Measurements from ENCODE around the gene ARID1B. TPM values are rescaled to one million over a fixed set of nuclear protein-coding genes. Genes with fewer than 3 reads are reported as not detected.

Gene ARID1B
- total and polyA plus RNA-seq, 2 of the 13 experiments (the other 11 are each of a cell fraction or from before 2014, with no cell fraction given) = 20.1 to 32.6 TPM

GRCh38 chr6:156777577-156778453 is 637 bp downstream of the ARID1B start:
- Histone ChIP-seq H3K4me3 (replicated peaks in 1 of 3; ENCODE audit: insufficient read depth in 1 of 3, low read depth in 2 of 3, low read length in 3 of 3) (peak overlapping the region; percentile 72 to 95 (median 93)), H3K27me3 (ENCODE audit: control insufficient read depth in 1 of 2, insufficient read depth in 2 of 2, low read length in 2 of 2) (no peaks in the 10 kb centered on the region; a peak in 1 of 5 replicates), H3K4me1 (ENCODE audit: insufficient read depth, low read length) (peaks cover 28% of the 10 kb centered on the region), H2AFZ (ENCODE audit: low read length) (no peak overlapping the region), H3K36me3 (replicated peaks in 1 of 2; ENCODE audit: control insufficient read depth in 1 of 2, insufficient read depth in 2 of 2, low read length in 2 of 2) (no peaks in the 10 kb centered on the region), H3K79me2 (ENCODE audit: insufficient read depth, low read length) (peaks cover 42% of the 10 kb centered on the region), H3K27ac (ENCODE audit: extremely low read length, insufficient read depth, low read length) (peak overlapping the region; percentile 99), H3K9me3 (ENCODE audit: low read length) (no peaks in the 10 kb centered on the region), H4K20me1 (ENCODE audit: insufficient read depth, low read length) (peaks cover 31% of the 10 kb centered on the region), H3K4me2 (ENCODE audit: low read depth, low read length) (peak overlapping the region; percentile 81), H3K9ac (ENCODE audit: insufficient read depth, low read depth, low read length) (peak overlapping the region; percentile 96)
- peak; percentile 46 for ATAC-seq
- WGBS (ENCODE audit: low lambda C conversion rate) = 3% methylated on average over 24 of the region's 113 CpGs
- intact Hi-C loops (cut with micrococcal nuclease; ENCODE audit: unreplicated experiment) = loop anchor here (1.0 to 5.0 kb wide), 3 partner anchors 57 to 216 kb away; no protein-coding TSS in a partner anchor
- FAIRE-seq = no peak
- peak; percentile 25 for DNase-seq (ENCODE audit: low spot score)
- in situ Hi-C loops (cut with HindIII; ENCODE audit: extremely low pct_ligation_motif_present, low pct_unique_long_range_greater_than_20kb) = no loop called here
- BruUV-seq (replicated peaks) = no TSS peak
- ChIA-PET POLR2A (interaction anchor here (0.6 to 1.9 kb wide), 8 partner anchors 14 to 244 kb away, joined by 3 to 10 read pairs (median 4); no protein-coding TSS in a partner anchor), CTCF (ENCODE audit: low intra/inter-chr PET ratio, low total read pairs) (no interaction called here)
- TF ChIP-seq GPN1 (CRISPR knock-in tag; IDR thresholded peaks at IDR 0.05; ENCODE audit: borderline replicate concordance) (no peak), ZNF589 (CRISPR knock-in tag; conservative IDR thresholded peaks at IDR 0.05) (peak; percentile 71; the same call in 1 of the 2 replicates), ZSCAN22 (CRISPR knock-in tag; IDR thresholded peaks at IDR 0.05) (no peak), ZC3H13 (CRISPR knock-in tag; IDR thresholded peaks at IDR 0.05) (peak; percentile 96), RAD51 (IDR thresholded peaks at IDR 0.05; ENCODE audit: borderline replicate concordance) (no peak), TCF12 (IDR thresholded peaks at IDR 0.05) (no peak), TCF12 (CRISPR knock-in tag; IDR thresholded peaks at IDR 0.05) (peak; percentile 8; the same call in 1 of the 2 replicates), CHD2 (IDR thresholded peaks at IDR 0.05; ENCODE audit: low read depth, low read length) (no peak), ZNF709 (CRISPR knock-in tag; IDR thresholded peaks at IDR 0.05) (no peak), JUNB (CRISPR knock-in tag; IDR thresholded peaks at IDR 0.05; ENCODE audit: borderline replicate concordance) (peak; percentile 55; the same call in 1 of the 2 replicates), USF2 (IDR thresholded peaks at IDR 0.05; ENCODE audit: low read depth, low read length) (no peak), USF2 (CRISPR knock-in tag; IDR thresholded peaks at IDR 0.05; ENCODE audit: borderline replicate concordance) (no peak), HDAC6 (IDR thresholded peaks at IDR 0.05; ENCODE audit: low read depth, low read length) (no peak), SOX5 (CRISPR knock-in tag; IDR thresholded peaks at IDR 0.05; ENCODE audit: borderline replicate concordance) (no peak), ZNF343 (CRISPR knock-in tag; IDR thresholded peaks at IDR 0.05) (no peak), SNAI1 (CRISPR knock-in tag; IDR thresholded peaks at IDR 0.05; ENCODE audit: borderline replicate concordance) (no peak), ZMYM4 (CRISPR knock-in tag; IDR thresholded peaks at IDR 0.05) (peak; percentile 27; the same call in 1 of the 2 replicates), TOPORS (CRISPR knock-in tag; IDR thresholded peaks at IDR 0.05) (no peak; the same call in 1 of the 2 replicates), ZBTB42 (CRISPR knock-in tag; IDR thresholded peaks at IDR 0.05) (no peak), ADNP (CRISPR knock-in tag; IDR thresholded peaks at IDR 0.05) (no peak), BRD4 (CRISPR knock-in tag; IDR thresholded peaks at IDR 0.05) (peak; percentile 57; the same call in 1 of the 2 replicates), ZNF10 (CRISPR knock-in tag; IDR thresholded peaks at IDR 0.05; ENCODE audit: borderline replicate concordance, low read depth) (no peak), ZC3H4 (CRISPR knock-in tag; IDR thresholded peaks at IDR 0.05; ENCODE audit: borderline replicate concordance) (peak; percentile 90; the same call in 1 of the 2 replicates)
- TF ChIP-seq, protein P1, sequence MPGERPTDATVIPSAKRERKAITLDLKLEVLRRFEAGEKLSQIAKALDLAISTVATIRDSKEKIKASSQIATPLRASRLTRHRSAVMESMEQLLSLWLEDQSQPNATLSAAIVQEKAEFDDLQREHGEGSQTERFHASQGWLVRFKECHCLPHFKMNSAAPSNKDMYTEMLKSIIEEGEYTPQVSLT (CRISPR knock-in tag; IDR thresholded peaks at IDR 0.05; ENCODE audit: borderline replicate concordance, low read depth) = no peak
